ENCODE results near the gene LRRC45.

The LRRC45 gene

GRCh38 chr17:82062984-82063368, 39.9 kb downstream of the LRRC45 start:
- Histone ChIP-seq H3K79me2 (ENCODE audit: control insufficient read depth, low read length) (peaks cover 36% of the 10 kb centered on the region), H3K4me3 (ENCODE audit: low read length) (no peak overlapping the region), H3K4me1 (ENCODE audit: control insufficient read depth, low read length) (peaks cover 20% of the 10 kb centered on the region), H3F3A (ENCODE audit: control insufficient read depth, insufficient read depth) (no peaks in the 10 kb centered on the region), H4K20me1 (ENCODE audit: control insufficient read depth, insufficient read depth, low read depth, low read length) (peaks cover 6% of the 10 kb centered on the region; the same call in 1 of the 2 replicates), H3K27me3 (ENCODE audit: control insufficient read depth, low read length) (no peaks in the 10 kb centered on the region), H3K9me2 (replicated peaks; ENCODE audit: control insufficient read depth, low read length) (no peaks in the 10 kb centered on the region), H3K36me3 (ENCODE audit: control insufficient read depth, low read length) (peaks cover 70% of the 10 kb centered on the region), H3K9me3 (ENCODE audit: control insufficient read depth, insufficient read depth, low read length) (no peaks in the 10 kb centered on the region), H3K4me2 (ENCODE audit: low read length) (no peak overlapping the region), H3K27ac (ENCODE audit: low read depth, low read length) (no peak overlapping the region)
- TF ChIP-seq EZH2phosphoT487 (IDR thresholded peaks at IDR 0.05; ENCODE audit: borderline replicate concordance, low read length) = no peak
- no peak for TF ChIP-seq CTCF (IDR thresholded peaks at IDR 0.05; ENCODE audit: low read depth, low read length, poor library complexity, severe bottlenecking)

GRCh38 chr17:82063424-82064415, 40.6 kb downstream of the LRRC45 start:
- peaks cover 36% of the 10 kb centered on the region for H3K79me2 ChIP-seq (ENCODE audit: control insufficient read depth, low read length)
- H4K20me1 ChIP-seq (ENCODE audit: control insufficient read depth, insufficient read depth, low read depth, low read length) = peaks cover 6% of the 10 kb centered on the region; the same call in 1 of the 2 replicates
- peaks cover 63% of the 10 kb centered on the region for H3K36me3 ChIP-seq (ENCODE audit: control insufficient read depth, low read length)
- peak overlapping the region; percentile 75 for H3K4me2 ChIP-seq (ENCODE audit: low read length)
- H3K4me3 ChIP-seq (ENCODE audit: low read length) = peak overlapping the region; percentile 95
- no peaks in the 10 kb centered on the region for H3K9me2 ChIP-seq (replicated peaks; ENCODE audit: control insufficient read depth, low read length)
- H3K27me3 ChIP-seq (ENCODE audit: control insufficient read depth, low read length) = no peaks in the 10 kb centered on the region
- no peak overlapping the region for H3K27ac ChIP-seq (ENCODE audit: low read depth, low read length)
- no peaks in the 10 kb centered on the region for H3F3A ChIP-seq (ENCODE audit: control insufficient read depth, insufficient read depth)
- TF ChIP-seq CTCF (IDR thresholded peaks at IDR 0.05; ENCODE audit: low read depth, low read length, poor library complexity, severe bottlenecking) (no peak), EZH2phosphoT487 (IDR thresholded peaks at IDR 0.05; ENCODE audit: borderline replicate concordance, low read length) (no peak)
- no peaks in the 10 kb centered on the region for H3K9me3 ChIP-seq (ENCODE audit: control insufficient read depth, insufficient read depth, low read length)
- H3K4me1 ChIP-seq (ENCODE audit: control insufficient read depth, low read length) = peaks cover 20% of the 10 kb centered on the region

- Histone ChIP-seq H4K20me1 (ENCODE audit: control insufficient read depth, insufficient read depth, low read depth, low read length) (peaks cover 6% of the 10 kb centered on the region; the same call in 1 of the 2 replicates), H3K9me2 (replicated peaks; ENCODE audit: control insufficient read depth, low read length) (no peaks in the 10 kb centered on the region), H3K27ac (ENCODE audit: low read depth, low read length) (peak overlapping the region; percentile 13; the same call in 1 of the 2 replicates), H3K4me3 (ENCODE audit: low read length) (peak overlapping the region; percentile 95), H3F3A (ENCODE audit: control insufficient read depth, insufficient read depth) (no peaks in the 10 kb centered on the region), H3K4me1 (ENCODE audit: control insufficient read depth, low read length) (peaks cover 20% of the 10 kb centered on the region), H3K79me2 (ENCODE audit: control insufficient read depth, low read length) (peaks cover 36% of the 10 kb centered on the region), H3K27me3 (ENCODE audit: control insufficient read depth, low read length) (no peaks in the 10 kb centered on the region), H3K9me3 (ENCODE audit: control insufficient read depth, insufficient read depth, low read length) (no peaks in the 10 kb centered on the region), H3K4me2 (ENCODE audit: low read length) (peak overlapping the region; percentile 75), H3K36me3 (ENCODE audit: control insufficient read depth, low read length) (peaks cover 54% of the 10 kb centered on the region)
- TF ChIP-seq EZH2phosphoT487 (IDR thresholded peaks at IDR 0.05; ENCODE audit: borderline replicate concordance, low read length) (no peak), CTCF (IDR thresholded peaks at IDR 0.05; ENCODE audit: low read depth, low read length, poor library complexity, severe bottlenecking) (no peak)
These were observed 41.5 kb downstream of the LRRC45 start for GRCh38 chr17:82064433-82065192.
